ENCODE data around the gene PATJ.

Gene PATJ

DNA sequence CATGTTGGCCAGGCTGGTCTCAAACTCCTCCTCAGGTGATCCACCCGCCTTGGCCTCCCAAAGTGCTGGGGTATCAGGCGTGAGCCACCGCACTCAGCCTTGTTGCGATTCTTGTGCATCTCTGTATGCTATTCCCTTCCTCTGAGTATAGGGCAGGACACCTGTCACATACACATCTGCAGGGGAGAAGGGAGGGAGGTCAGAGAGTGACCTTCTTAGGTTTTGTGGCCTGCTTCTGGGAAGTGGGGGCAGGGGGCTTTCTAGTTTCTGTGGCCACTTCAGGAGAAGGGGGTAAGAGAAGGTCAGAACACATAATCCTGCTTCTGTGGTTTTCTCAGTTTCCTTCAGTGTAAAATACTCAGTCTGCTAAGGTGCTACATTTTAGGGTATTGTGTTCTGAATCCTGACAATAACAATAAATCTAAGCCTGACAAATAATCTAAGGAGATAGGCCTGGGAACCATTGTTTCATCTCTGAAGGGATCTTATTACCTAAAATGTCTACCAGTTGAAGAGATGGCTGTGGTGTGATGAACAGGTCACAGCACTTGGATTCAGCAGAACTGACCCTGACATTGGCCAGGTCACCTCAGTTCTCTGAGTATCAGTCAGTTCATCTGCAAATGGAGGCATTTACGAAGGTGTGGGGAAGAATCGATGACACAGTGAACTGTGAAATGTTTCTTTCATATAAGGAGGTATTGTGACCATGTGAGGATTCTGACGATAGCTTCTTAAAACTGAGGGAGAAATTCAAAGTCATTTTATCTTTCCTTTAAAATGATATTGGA lies 239.8 kb downstream of the PATJ start:
- DNase-seq (ENCODE audit: low read depth) = no peak

DNA sequence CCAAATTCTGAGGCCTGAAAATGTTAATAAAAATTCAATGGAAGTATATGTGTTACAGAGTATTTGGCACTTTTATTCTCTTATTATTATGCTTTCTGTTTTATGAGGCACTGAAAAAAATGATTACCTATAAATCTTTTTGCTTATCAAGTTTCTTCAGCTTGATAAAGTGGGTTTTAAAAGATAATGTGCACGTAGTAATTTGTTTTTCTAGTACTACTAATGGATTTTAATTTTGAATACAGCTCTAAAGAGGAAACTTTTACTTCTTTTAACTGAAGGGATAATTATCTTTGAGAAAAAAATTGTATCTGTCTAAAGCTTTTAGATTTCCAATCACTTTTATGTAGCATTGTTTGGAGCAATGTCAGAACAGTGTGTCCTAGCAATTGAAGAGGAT lies 241.0 kb downstream of the PATJ start:
- no peak for DNase-seq (ENCODE audit: low read depth)

DNA sequence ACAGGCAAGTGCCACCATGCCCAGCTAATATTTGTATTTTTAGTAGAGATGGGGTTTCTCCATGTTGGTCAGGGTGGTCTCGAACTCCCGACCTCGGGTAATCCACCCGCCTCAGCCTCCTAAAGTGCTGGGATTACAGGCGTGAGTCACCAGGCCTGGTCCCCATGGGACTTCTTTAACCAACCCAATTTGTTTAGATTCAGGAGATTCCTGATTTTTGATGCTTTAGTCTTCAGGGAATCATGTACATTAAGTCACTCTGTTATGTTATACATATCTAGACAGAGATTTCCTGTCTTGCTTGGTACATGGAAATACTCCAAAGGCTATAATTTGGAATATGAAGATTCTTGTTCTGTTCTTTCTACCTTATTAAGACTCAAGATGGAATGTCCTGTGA lies 250.0 kb downstream of the PATJ start:
- DNase-seq (ENCODE audit: low read depth) = no peak

DNA sequence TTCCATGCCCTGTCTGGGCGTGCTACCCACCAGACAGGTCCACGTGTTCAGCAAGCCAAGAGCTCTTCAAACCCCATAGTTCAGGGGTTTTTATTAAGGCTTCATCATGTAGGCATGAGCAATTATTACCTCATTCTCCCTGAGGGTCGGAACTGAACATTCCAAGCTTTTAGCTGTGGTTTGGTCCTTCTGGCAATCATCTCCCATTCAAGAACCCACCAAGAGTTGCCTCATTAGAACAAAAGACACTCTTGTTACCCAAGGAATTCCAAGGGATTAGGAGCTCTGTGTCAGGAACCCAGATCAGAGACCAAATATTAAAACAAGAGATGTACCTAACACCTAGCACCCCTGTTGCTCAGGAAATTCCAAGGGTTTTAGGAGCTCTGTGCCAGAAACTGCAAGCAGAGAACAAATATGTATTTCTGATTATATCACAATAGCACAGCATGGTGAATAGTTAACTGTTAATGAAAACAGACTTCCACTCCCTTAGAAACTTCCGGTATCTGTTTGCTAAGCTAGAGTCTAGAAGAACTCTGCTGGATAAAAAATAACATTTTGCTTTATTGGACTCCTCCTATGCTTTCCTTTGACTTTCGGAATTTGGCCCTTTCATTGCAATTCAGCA lies 251.2 kb downstream of the PATJ start:
- no peak for DNase-seq (ENCODE audit: low read depth)

DNA sequence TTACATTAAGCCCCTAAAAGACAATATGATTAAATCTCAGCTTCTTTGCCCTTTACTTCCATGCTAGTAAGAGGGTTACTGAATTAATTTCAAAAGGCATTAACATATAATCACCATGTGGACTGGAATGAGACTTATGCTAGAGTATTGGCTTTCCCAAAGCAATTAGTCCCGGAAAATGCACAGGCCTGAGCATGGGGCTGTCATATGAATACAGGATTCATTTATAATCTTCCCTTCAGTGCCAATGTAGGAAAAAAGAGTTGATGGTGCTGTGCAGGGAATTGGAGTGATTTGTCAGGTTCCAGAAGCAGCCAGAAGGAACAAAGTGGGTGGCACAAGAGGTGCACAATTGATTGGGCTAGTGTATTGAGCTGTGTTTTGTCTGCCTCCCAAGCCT lies 253.4 kb downstream of the PATJ start:
- DNase-seq (ENCODE audit: low read depth) = no peak

DNA sequence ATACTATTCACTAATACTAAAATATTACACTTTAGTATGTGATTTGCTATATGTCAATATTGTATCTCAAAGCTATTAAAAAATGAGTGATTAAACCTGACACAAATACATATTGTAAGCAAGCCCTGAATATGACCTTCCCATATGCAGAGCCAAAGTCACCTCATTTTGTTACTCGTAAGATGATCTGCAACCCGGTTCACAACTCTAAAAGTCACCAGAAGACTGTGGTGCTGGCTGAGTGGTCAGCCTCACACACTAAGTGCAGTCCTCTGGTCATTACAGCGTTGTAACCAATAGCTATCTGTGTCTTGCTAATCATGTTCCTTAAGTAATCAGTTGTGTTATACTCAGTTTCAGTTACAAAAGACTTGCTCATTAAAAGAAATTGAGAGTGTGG lies 254.8 kb downstream of the PATJ start:
- DNase-seq (ENCODE audit: low read depth) = no peak

DNA sequence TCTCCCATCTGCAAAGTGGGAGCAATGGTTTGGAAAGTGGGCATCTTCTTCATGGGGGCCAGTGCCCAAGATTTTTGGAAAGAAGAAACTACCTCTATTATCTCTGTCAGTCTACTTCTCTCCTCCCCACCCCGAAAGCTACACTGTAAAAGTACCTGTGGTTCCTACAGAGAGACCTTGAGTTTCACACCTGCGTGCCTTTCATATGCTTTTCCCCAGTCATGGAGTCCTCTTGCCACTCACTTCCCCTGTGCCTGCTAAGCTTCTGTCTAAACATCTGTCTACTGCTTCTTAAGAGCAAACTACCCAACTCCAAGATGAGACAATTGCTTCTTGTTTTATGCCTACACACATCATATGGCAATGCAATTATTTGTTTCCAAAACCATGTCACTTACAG lies 261.5 kb downstream of the PATJ start:
- no peak for DNase-seq (ENCODE audit: low read depth)

DNA sequence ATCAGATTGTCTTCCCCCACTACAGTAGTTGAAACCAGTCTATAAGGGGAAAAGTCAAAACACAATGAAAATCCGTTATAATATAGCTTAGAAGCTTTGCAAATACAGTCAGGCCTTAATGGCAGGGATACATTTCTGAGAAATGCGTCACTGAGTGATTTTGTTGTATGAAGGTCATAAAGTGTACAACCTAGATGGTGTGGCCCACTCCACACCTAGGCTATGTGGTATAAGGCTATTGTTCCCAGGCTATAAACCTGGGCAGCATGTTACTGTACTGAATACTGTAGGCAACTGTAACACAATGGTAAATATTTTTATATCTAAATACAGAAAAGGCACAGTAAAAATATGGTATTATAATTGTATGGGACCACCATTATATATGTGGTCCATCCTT lies 264.4 kb downstream of the PATJ start:
- no peak for DNase-seq (ENCODE audit: low read depth)

DNA sequence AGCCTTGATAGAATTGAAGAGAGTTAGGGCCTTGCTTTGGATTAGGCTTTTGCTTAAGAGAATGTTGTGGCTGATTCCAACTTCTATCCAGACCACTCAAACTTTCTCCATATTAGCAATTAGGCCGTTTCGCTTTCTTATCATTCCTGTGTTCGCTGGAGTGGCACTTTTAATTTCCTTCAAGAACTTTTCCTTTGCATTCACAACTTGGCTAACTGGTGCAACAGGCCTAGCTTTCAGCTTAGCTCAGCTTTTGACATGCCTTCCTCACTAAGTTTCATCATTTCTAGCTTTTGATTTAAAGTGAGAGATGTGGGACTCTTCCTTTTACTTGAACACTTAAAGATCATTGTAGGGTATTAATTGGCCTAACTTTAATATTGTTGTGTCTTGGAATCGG lies 268.7 kb downstream of the PATJ start:
- no peak for DNase-seq (ENCODE audit: low read depth)

DNA sequence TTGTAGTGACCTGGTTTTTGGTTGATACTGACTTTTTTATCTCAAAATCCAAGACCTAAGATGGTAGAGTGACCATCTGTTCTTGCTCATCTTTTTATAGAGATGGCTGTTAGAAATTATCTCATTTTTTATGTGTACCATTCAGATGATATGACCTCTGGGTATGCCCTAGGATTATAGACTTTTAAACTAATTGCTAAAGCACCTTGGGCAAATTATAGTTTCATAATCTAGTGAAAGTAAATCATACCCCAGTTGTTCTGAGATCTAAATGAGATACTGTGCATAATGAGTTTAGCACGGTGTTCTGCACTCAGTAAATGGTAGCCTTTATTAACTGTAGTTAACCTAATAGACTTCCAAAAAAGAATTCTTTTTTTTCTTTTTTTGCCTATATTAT lies 269.8 kb downstream of the PATJ start:
- DNase-seq (ENCODE audit: low read depth) = no peak

DNA sequence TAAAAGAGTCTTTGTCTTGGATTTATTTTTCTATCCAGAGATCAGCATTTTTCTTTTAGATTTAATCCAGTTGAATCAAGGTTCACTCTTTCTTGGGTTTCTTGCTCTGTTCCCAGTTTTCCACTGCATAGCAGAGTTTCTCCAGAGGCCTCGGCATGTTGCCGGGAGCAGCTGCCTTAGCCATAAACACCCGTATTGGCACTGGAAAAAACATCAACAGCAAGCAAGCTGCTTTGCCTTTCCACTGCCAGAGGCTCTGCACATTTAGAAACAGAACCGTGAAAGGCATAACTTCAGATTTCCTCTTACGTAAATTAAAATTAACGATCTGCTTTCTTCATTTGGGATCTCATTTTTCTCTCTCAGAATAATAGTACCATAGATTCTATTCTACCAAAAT lies 270.6 kb downstream of the PATJ start:
- no peak for DNase-seq (ENCODE audit: low read depth)

DNA sequence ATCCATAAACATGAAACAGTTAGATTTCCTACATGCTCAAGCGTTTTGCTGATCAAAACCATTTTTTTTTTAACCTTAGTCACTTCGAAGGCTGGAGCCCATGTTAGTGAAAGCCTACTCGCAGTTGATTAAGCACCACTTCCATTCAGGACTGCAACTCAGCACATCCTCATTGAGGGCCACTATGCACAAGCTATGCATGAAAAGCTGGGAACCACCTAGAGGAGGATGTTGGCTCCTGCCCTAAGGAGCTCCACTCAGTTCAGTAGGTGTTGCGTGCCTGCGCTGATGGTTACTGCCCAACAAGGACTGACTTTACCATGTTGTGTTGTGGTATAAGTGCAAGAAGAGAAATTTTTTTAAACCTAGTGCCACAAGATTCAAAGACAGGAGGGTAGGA lies 271.0 kb downstream of the PATJ start:
- DNase-seq (ENCODE audit: low read depth) = no peak

DNA sequence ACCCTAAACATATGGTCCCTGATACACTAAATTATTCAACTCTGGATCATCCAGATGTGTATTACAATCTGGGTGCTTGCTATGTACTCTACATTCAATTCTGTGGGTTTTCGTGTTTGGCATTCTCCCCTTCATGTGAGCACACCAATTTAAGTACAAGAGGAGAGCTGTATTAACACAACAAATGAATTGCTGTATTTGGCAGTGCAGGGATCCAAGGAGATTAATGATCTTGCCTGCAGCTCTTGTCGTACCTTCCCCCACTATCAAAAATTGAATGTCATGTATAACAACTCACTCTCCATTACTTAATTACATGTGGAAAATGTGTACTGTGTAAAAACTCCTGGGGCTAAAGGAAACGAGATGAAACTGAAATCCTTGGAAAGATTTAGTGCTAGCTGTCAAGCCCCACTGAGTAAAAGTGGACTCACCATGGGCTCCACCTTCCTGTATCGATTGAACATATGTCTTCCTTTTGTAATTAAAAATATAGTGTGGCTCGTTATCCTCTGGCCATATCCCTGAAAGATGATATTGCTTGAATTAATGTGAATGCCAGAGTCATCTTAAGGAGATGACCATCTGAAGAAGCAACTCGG lies 280.2 kb downstream of the PATJ start:
- no peak for DNase-seq (ENCODE audit: low read depth)

DNA sequence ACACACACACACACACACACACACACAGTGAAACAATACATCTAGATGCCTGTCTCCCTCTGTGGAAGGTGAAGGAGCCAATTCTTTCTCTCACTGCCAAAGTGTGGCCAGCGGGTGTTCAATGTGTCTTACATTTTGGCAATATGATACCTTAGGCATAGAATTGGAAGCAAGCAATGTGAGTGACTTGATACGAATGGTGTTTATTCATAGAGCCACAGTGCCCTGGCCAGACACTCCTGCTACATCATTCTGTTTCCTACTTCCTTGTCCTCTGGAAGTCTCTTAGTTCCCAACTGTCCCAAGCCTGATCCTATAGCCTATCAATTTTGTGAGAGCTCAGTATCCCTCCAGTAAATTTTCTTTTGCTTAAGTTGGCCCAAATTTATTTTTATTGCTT lies 282.4 kb downstream of the PATJ start:
- DNase-seq (ENCODE audit: low read depth) = no peak

DNA sequence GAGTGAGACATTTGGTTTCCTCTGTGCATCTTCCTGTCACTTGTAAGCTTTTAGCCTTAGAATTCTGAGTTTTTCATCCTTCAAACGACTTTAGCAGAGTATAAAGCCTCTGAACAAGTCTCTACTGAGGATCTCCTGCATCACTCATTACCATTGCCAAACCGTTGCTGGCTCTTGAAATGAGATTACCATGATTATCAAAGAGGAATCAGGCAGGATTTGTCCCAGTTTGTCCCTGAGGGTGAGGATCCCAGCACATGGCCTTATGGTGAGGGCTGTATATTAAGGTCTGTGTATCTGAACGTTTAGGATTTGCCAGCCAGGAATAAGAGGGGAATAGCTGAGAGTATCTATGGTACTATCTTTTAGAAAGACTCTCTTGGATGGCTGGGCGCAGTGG lies 282.9 kb downstream of the PATJ start:
- DNase-seq (ENCODE audit: low read depth) = no peak

DNA sequence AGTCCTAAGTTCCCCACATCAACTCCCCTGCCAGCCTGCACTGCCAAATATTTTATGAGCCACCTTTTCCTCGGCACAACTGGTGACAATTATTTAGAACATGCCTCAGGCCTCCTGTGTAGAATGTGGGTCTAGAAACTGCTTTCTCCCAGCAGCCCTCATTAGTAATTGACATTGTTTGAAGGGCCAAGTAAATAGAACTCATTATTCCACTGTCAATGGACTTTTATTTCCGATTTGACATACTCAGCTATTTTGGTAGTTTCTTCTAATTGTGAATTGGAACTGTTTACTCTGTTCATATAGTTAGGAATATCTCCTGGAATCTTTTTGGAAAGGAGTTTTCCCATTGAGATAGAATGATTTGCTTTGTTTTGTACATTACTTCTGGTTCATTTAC lies 283.6 kb downstream of the PATJ start:
- no peak for DNase-seq (ENCODE audit: low read depth)

DNA sequence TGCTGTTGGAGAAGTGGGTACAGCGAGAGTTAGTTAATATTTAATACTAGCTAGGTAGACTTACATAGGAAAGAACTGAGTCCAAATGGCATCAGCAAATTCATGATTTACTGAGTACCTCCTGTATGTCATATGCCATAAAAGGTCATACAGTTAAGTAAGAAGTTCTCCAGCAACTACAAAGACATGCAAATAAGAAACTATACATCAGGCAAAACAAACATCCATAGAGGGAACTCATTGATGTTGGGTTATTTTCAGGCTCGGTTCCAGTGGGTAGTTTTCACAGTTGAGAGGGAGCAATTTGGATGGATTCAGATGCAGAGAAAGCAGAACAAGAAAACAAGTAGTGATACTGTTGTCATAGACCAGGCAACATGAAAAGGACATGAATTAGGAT lies 287.4 kb downstream of the PATJ start:
- no peak for DNase-seq (ENCODE audit: low read depth)

DNA sequence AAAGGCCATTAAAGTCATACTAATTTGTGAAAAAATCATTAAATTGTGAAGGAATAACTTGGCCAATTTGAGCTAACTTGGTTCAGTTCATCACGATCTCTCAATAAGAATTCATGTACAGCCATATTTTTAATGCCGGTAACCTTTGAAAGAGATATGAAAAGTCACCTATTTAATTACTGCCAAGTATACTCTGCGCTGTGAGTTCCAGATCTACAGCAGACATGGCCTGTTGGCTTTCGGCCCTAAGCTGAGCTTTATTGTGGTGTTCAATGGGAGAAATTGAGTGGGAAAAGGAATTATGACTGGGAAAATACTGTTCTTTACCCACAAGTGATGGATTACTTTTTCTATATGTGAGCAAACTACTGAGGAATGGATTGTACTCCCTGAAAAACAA lies 292.5 kb downstream of the PATJ start:
- DNase-seq (ENCODE audit: low read depth) = no peak

DNA sequence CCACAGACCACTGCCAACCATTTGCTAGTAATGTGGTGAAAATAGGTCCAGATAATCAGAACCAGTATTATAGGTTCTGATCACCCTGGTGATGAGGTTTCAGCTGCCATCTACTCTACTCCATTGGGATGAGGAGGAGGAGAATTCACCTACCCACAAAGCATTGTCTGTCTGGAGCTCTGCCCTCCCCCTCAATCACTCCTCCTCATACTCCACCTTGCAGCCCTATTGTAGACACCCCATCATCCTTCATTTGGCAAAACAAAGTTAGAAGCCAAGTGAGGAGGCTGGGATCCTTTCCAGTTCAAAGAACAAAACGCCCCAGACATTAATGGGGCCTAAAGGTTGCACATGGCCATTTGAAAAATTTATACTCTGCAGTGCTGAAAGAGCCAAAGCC lies 295.0 kb downstream of the PATJ start:
- no peak for DNase-seq (ENCODE audit: low read depth)

DNA sequence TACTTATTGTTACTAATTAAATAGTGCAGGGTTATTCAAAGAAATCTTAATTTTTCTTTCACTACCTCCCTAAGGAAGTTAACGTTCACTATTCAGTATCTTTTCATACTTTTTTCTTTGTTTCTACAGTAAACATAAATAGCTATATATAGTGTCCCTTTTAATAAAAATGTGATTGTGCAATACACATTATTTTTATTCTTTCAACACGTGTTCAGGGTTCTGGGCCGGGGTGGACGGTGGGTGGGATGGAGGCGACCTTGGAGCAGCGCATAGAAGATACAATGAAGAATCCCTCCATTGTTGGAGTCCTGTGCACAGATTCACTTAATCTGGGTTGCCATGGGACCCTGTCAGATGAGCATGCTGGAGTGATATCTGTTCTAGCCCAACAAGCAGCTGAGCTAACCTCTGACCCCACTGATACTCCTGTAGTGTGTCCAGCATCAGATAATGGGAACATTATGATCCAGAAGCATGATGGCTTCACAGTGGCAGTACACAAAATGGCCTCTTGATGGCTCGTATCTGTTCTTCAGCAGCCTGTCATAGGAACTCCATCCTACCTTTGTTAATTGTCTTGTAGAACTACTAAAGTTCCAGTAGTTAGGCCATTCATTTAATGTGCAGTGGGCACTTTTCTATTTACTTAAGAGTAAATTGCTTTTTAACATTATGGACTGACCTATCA lies 296.5 kb downstream of the PATJ start:
- no peak for DNase-seq (ENCODE audit: low read depth)

DNA sequence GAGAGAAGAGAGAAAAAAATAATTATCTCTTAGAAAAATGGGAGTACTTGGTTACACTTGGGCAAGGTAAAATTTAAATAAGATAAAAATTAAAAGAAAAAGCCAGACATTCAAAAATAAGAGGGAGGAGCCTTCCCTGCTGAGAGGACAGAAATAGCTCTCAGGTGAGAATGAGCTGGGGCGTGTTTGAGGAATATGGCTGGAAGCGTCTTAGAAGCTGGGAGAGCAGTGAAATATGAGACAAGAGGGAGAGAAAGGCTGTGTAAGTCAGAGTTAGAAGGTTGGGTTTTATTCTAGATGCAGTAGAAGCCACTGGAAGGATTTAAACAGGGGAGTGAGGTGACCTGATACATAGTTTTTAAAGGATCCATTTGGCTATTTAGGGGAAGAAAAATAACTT lies 298.2 kb downstream of the PATJ start:
- no peak for DNase-seq (ENCODE audit: low read depth)

DNA sequence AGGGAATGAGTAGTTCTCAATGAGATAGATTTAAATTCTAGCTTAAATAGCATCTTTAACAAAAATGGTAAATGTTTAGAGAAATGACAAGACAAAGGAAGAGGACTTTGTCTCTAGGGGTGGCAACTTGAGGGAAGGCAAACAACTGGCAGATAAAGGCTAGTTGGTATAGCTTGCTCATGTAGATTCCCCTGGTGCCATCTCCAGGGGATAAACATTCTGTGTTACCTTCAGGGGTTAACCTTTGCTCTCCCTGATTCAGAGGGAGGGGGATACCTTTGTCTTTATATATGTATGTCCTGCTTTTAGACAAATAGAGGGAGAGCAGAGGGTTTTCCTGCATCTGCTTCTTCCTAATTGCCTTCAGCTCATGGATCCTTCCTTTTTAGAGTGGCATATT lies 298.7 kb downstream of the PATJ start:
- DNase-seq (ENCODE audit: low read depth) = no peak

DNA sequence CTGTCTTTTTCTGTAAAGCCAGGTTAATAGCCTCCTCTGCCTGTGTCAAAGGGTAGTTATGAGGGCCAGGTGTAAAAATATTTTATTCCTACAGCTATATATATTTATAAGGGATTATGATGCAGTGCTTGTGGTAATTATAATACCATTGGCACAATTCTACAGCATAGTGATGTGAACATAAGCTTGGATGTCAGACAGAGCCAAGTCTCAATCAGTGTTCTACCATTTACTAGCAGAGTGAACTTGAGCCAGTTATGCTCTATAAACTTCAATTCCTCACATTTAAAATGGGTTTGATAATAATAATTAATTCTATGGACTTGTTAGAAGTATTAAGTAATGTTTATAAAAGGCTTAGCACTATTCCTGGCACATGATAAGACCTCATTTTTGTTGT lies 300.9 kb downstream of the PATJ start:
- DNase-seq (ENCODE audit: low read depth) = no peak

Data from activated T-cell treated with anti-CD3 and anti-CD28 coated beads for 1 hour (primary cell).